Testis (tissue), 2 donors: ENCODE results near the gene SETD1B.

ENCODE experiments used
- CTCF ChIP-seq, 3 experiments: fragments of 450-650 bp in 2 of 3; fragments of 200-600 bp in 1 of 3; sonication (generic) in 1 of 3; IDR thresholded peaks; one replicate each; pipeline ENCODE4 v1.5.1; 2016 to 2019; ENCODE audit warnings: antibody characterized with exemption in 3 of 3, mild to moderate bottlenecking in 2 of 3, moderate library complexity in 1 of 3
- POLR2A ChIP-seq: fragments of 450-650 bp; IDR thresholded peaks from one replicate; pipeline ENCODE4 v1.6.1; 2017; ENCODE audit warnings: antibody characterized with exemption, mild to moderate bottlenecking, moderate library complexity

GRCh38 chr12:121875582-121875981, 71.8 kb downstream of the SETD1B start:
- TF ChIP-seq CTCF (IDR thresholded peaks at IDR 0.05) (no peak), POLR2A (no peak)
